ENCODE results near the gene HDAC4.

The HDAC4 gene

DNA sequence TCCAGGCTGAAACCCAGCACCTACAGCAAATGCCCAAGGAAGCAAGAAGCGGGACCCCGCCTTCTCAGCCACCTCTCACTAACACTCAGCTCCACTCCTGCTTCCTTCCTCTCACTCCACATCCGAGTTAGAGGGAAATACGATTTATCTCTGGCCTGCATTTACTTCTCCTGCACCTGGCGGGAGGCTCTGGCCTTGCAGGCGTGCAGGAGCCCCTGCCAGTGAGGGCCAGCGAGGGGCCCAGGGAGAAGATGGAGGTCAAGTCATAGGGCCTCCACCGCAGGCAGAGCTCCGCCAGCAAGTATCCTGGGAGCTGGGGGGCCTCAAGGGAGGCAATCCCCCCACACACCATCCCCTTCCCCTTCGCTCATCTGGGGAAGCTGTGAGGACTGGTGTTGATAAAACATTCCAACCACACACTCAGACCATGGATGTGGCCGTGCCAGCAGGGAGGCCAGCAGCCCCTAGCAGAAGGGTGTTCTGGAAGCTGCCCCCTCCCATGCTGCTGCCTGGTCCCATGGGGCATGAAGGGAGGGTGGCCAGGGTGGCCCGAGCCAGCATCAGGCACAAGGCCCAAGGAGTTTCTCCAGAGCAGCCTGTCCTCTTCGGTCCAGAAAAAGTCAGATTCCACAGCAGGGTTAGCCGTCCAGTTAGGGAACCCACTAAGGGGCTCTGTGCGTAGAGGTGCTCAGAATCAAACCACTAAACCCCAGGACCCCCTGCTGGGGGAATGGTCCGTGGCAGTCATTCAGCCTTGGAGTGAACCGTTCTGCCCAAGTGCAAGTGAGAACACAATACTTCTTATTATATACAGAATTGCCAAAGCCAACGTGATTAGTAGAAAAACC, 91.2 kb downstream of the HDAC4 start:
- ChIA-PET POLR2A (no interaction called here), CTCF (no interaction called here)
- no peak for TF ChIP-seq LEF1 (IDR thresholded peaks at IDR 0.05; ENCODE audit: borderline replicate concordance)
- TF ChIP-seq FOXM1 (IDR thresholded peaks at IDR 0.05; ENCODE audit: borderline replicate concordance) = no peak
- no peak for TF ChIP-seq NFRKB (IDR thresholded peaks at IDR 0.05)
- no peak for DNase-seq (ENCODE audit: extremely low spot score)

DNA sequence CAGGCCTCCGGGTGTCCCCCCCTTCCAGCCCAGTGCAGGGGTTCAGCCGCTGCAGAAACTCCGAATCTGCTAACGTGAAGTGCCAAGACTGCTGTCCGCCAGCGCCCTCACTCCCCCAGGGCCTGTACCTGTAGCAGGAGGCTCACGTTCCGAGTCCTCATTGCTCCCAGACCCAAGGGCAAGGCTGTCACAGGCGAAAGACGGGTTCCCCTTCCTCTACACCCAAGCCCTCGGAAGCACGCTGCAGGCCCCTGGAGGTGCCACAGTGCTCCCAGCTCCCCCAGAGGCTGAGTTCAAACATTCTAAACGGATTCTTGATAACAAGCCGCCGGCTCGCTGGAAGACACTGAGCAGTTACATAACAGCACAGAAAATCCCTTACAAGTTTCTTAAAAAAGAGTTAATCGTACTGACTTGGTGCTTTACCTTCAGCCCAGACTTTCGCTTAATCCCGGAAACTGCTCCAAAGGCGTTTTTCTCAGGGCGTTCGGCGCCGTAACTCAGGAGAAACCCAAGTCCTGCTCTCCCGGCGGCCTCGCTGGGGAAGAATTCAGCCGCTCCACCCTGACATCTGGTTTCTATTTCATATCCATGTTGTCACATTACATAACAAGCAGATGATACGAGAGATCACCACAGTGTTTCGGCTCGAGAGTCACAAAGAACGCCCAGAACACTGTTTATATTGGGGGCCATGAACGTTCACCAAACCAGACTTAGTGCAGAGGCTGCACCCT, 92.0 kb downstream of the HDAC4 start:
- TF ChIP-seq ZNF384 (IDR thresholded peaks at IDR 0.05) = no peak
- TF ChIP-seq TARDBP (IDR thresholded peaks at IDR 0.05) = no peak
- TF ChIP-seq L3MBTL2 (conservative IDR thresholded peaks at IDR 0.05) = no peak
- TF ChIP-seq FOXK2 (IDR thresholded peaks at IDR 0.05) = no peak
- TF ChIP-seq LEF1 (IDR thresholded peaks at IDR 0.05; ENCODE audit: borderline replicate concordance) = no peak
- no peak for TF ChIP-seq BHLHE40 (IDR thresholded peaks at IDR 0.05; ENCODE audit: borderline replicate concordance)
- no peak for TF ChIP-seq ELF4 (IDR thresholded peaks at IDR 0.05)
- TF ChIP-seq, protein P1, sequence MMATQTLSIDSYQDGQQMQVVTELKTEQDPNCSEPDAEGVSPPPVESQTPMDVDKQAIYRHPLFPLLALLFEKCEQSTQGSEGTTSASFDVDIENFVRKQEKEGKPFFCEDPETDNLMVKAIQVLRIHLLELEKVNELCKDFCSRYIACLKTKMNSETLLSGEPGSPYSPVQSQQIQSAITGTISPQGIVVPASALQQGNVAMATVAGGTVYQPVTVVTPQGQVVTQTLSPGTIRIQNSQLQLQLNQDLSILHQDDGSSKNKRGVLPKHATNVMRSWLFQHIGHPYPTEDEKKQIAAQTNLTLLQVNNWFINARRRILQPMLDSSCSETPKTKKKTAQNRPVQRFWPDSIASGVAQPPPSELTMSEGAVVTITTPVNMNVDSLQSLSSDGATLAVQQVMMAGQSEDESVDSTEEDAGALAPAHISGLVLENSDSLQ (IDR thresholded peaks at IDR 0.05) = no peak
- no peak for TF ChIP-seq SUZ12 (IDR thresholded peaks at IDR 0.05)
- TF ChIP-seq ARNT (IDR thresholded peaks at IDR 0.05) = no peak
- no peak for TF ChIP-seq CTBP1 (IDR thresholded peaks at IDR 0.05; ENCODE audit: borderline replicate concordance)
- no peak for TF ChIP-seq NFRKB (IDR thresholded peaks at IDR 0.05)
- TF ChIP-seq FOXA1 (IDR thresholded peaks at IDR 0.05) = no peak
- TF ChIP-seq SP1 (IDR thresholded peaks at IDR 0.05) = no peak
- TF ChIP-seq FOXM1 (IDR thresholded peaks at IDR 0.05; ENCODE audit: borderline replicate concordance) = no peak
- TF ChIP-seq HDGF (IDR thresholded peaks at IDR 0.05; ENCODE audit: borderline replicate concordance) = no peak
- CTCF ChIA-PET = no interaction called here
- no peak for DNase-seq (ENCODE audit: extremely low spot score)
- POLR2A ChIA-PET = no interaction called here

- CTCF ChIA-PET = no interaction called here
- POLR2A ChIA-PET = no interaction called here
- no peak for TF ChIP-seq L3MBTL2 (conservative IDR thresholded peaks at IDR 0.05)
- TF ChIP-seq HDGF (IDR thresholded peaks at IDR 0.05; ENCODE audit: borderline replicate concordance) = no peak
- no peak for TF ChIP-seq FOXK2 (IDR thresholded peaks at IDR 0.05)
- no peak for TF ChIP-seq FOXA1 (IDR thresholded peaks at IDR 0.05)
- no peak for TF ChIP-seq TARDBP (IDR thresholded peaks at IDR 0.05)
- TF ChIP-seq, protein P1 (IDR thresholded peaks at IDR 0.05) = no peak
- TF ChIP-seq ELF4 (IDR thresholded peaks at IDR 0.05) = no peak
- no peak for TF ChIP-seq LEF1 (IDR thresholded peaks at IDR 0.05; ENCODE audit: borderline replicate concordance)
- no peak for TF ChIP-seq ZNF384 (IDR thresholded peaks at IDR 0.05)
- no peak for TF ChIP-seq SP1 (IDR thresholded peaks at IDR 0.05)
- no peak for TF ChIP-seq ARNT (IDR thresholded peaks at IDR 0.05)
- no peak for TF ChIP-seq CTBP1 (IDR thresholded peaks at IDR 0.05; ENCODE audit: borderline replicate concordance)
- DNase-seq (ENCODE audit: extremely low spot score) = no peak
Measured at GRCh38 chr2:239307921-239308613, 92.8 kb downstream of the HDAC4 start.

DNA sequence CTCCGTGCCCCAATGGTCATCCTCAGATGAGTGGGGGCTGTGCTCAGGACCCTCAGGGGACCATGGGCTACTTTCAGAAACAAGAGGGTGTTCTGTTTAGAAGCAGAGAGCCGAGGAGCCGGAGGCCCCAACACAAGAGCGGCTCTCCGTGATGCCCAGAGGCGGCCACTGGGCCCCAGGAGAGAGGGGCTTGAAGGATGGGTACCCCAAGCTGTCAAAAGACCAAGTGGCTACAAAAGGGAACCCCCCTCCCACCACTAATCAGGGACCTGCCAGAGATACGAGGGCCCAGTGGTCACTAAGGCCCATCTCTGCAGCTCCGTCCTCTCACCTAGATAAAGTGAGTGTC, 93.6 kb downstream of the HDAC4 start:
- POLR2A ChIA-PET = no interaction called here
- DNase-seq (ENCODE audit: extremely low spot score) = no peak
- no peak for TF ChIP-seq SP1 (IDR thresholded peaks at IDR 0.05)
- TF ChIP-seq LEF1 (IDR thresholded peaks at IDR 0.05; ENCODE audit: borderline replicate concordance) = no peak
- TF ChIP-seq L3MBTL2 (conservative IDR thresholded peaks at IDR 0.05) = no peak
- no peak for TF ChIP-seq NFRKB (IDR thresholded peaks at IDR 0.05)
- no peak for TF ChIP-seq TARDBP (IDR thresholded peaks at IDR 0.05)
- TF ChIP-seq FOXK2 (IDR thresholded peaks at IDR 0.05) = no peak
- TF ChIP-seq FOXA1 (IDR thresholded peaks at IDR 0.05) = no peak
- no peak for TF ChIP-seq CTBP1 (IDR thresholded peaks at IDR 0.05; ENCODE audit: borderline replicate concordance)
- no peak for TF ChIP-seq ARNT (IDR thresholded peaks at IDR 0.05)
- TF ChIP-seq FOXM1 (IDR thresholded peaks at IDR 0.05; ENCODE audit: borderline replicate concordance) = no peak
- CTCF ChIA-PET = no interaction called here

DNA sequence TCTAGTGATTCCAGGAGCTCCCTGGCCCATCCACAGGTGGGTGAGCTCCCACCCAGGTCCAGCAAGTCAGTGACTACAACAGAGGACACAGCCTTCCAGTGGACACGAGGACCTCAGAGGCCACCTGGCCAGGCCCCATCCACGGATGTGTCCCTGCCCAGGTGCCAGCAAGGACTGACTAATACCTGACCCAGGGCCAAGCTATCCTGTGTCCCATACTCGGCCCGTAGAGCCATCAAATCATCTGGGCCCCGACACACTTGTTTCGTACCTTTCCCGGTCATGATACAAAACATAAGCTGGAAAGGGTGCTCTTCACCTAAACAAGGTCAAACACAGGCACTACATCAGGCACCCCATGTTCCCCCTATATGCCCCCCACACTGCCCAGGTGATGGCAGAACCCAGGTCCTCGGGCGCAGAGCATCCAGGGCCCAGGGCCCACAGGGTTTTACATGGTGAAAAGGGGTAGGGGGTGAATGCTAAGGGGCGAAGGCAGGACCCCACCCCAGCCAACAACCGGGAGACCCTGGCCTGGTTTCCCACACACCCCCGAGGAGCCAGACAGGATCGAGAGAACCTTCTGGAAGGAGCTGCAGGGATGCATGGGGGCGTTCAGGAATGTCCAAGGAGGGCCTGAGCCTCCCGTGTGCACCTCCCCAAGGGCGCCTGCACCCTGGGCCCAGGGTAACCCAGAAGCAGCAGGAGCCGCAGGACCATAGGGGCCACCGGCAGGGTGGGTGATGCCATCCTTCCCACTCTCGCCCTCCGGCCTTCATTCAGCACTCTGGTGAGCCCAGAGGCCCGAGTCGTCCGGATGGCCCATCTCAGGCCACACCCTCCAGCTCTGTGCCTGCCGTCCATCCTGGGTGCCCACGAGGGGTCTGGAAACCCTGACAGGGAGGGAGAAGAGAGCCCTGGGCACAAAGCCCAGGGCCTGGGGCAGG, 94.3 kb downstream of the HDAC4 start:
- TF ChIP-seq TARDBP (IDR thresholded peaks at IDR 0.05) (no peak), FOXM1 (IDR thresholded peaks at IDR 0.05; ENCODE audit: borderline replicate concordance) (no peak), FOXK2 (IDR thresholded peaks at IDR 0.05) (no peak), LEF1 (IDR thresholded peaks at IDR 0.05; ENCODE audit: borderline replicate concordance) (no peak), SUZ12 (IDR thresholded peaks at IDR 0.05) (no peak), NFRKB (IDR thresholded peaks at IDR 0.05) (no peak)
- CTCF ChIA-PET = no interaction called here
- POLR2A ChIA-PET = no interaction called here
- no peak for DNase-seq (ENCODE audit: extremely low spot score)

DNA sequence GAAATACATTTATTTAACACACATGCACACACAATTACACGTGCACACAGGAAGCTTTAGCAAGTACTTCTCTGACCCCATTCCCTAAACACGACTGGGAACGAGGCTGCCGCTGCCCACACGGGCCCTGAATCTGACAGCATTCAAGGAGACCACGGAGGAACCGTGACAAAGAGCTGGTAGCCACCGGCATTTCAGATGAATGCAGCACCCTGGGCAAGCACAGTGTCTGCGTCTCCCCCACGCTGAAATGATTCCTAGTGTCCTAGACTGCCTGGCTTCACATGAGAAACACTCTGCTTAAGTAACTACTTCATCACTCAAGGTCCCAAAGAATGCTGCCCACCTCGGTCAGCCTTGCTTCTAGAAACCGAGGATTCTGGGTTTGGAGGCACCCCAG, 95.0 kb downstream of the HDAC4 start:
- ChIA-PET POLR2A (no interaction called here), CTCF (no interaction called here)
- no peak for DNase-seq (ENCODE audit: extremely low spot score)
- TF ChIP-seq LEF1 (IDR thresholded peaks at IDR 0.05; ENCODE audit: borderline replicate concordance) (no peak), TARDBP (IDR thresholded peaks at IDR 0.05) (no peak), CTBP1 (IDR thresholded peaks at IDR 0.05; ENCODE audit: borderline replicate concordance) (no peak), FOXA1 (IDR thresholded peaks at IDR 0.05) (no peak), FOXK2 (IDR thresholded peaks at IDR 0.05) (no peak)

Measured in HEK293T (cell line).